ENCODE data around the gene FERMT2.
"Not testable (repeated sequence)": the region's sequence is repeated elsewhere in the genome, so short reads cannot be mapped to it uniquely, and the experiment has no call there.

The FERMT2 gene

DNA sequence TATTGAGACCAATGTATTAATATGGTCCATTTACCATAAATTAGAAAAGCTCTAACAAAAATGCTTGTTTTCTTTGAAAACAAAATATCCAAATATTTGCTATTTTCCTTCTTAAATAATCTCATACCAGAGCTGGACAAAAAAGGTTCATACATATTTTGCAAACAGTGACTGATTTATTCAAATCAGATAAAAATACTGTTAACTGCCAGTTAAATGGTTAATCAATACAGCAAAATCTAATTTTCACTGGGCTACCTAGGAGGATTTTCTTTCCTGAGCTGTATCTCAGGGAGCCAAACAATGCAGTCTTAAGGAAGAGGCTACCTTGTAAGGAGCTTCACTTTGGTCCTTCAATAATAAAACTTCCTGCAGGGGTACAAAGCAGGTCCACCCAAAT, 2.0 kb downstream of the FERMT2 start:
- no peak for DNase-seq
- in situ Hi-C loops (cut with MboI; ENCODE audit: low pct_unique_long_range_greater_than_20kb, low sequenced_read_pairs), result no loop called here

DNA sequence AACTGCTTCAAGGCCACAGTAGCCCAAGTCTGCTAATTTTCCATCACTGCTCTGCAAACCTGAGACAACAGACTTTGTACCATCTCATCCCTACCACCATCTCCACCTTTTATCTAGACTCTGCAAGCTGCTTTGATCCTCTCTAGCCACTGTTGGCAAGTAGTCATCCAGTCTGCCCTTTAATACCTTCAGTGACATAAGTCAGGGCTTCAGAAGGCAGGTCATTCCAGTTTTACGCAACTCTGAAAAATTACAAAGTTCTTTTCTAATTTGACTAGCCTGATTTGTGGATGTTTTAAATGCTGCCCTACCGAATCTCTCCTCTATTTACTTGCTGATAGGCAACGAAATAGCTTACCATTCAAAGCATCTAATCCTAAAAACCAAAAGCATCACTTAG, 2.8 kb downstream of the FERMT2 start:
- in situ Hi-C loops (cut with MboI; ENCODE audit: low pct_unique_long_range_greater_than_20kb, low sequenced_read_pairs), result no loop called here
- DNase-seq, result no peak

DNA sequence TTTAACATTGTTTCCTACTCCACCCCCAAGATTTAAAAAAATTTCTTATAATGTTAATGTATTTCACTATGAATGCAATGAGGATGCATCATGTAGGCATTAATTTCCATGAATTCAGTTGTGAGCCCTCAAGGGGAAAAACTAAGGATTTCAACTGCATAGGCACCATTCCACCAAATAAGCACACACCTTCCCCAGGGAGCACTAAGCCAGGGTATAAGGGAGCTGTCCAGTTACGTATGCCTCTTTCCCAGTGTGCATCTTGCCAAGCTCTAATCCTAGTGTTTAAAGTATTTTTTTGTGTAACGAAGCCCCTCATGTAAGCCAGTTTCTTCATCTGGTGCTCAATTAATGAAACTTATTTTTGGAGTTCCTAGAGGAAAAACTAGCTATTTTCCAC, 6.6 kb downstream of the FERMT2 start:
- no peak for DNase-seq
- in situ Hi-C loops (cut with MboI; ENCODE audit: low pct_unique_long_range_greater_than_20kb, low sequenced_read_pairs), result no loop called here

DNA sequence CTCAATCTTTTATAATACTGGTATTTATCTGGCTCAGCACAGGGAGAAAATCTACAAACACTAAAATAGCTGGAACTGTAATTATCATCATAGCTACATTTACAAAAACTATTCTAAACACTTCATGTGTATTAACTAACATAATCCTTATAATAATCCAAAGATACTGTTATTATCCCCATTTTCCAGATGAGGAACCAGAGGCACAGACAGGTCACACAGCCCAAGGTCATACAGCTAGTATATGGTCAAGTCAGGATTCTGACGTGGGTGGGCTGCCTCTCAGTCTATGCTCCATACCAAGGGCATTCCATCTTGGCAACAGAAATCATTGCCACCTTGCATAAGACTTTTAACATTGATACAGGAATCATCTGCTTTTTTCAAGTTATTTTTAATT, 11.4 kb downstream of the FERMT2 start:
- no peak for DNase-seq
- in situ Hi-C loops (cut with MboI; ENCODE audit: low pct_unique_long_range_greater_than_20kb, low sequenced_read_pairs), result no loop called here

DNA sequence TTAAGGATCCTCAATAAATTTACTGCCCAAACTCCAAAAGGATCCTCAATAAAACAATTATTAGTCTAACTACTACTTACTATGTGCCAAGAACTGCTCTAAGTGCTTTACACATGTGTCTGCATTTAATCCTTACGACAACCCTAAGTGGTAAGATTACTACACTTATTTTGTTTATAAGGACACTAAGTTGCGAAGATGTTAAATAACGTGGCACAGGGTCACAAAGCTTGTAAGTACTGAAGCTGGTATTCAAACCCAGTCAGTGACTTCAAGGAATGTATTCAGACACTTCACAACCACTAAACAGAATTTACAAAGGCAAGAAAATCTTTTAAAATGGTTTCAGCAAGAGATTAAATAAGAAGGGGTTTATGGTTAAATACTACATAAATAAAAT, 13.0 kb downstream of the FERMT2 start:
- DNase-seq, result no peak
- in situ Hi-C loops (cut with MboI; ENCODE audit: low pct_unique_long_range_greater_than_20kb, low sequenced_read_pairs), result no loop called here

DNA sequence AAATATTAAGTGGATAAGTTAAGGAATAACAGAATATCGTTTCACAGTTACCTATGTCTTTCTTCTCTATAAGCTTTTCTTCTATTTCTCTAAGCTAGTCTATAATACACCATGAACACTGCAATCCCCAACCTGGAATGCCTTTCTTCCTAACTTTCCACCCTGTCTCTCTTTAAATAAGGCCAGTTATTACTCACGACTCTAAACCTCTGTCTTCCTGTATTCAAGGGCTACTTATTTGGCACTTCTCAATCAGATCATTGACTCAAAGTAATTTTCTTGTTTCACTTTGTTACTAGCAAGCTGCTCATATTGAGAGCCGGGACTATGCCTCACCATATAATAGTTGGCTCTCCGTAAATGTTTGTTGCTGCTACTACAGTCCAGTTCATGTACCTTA, 13.5 kb downstream of the FERMT2 start:
- DNase-seq, result no peak
- in situ Hi-C loops (cut with MboI; ENCODE audit: low pct_unique_long_range_greater_than_20kb, low sequenced_read_pairs), result no loop called here

DNA sequence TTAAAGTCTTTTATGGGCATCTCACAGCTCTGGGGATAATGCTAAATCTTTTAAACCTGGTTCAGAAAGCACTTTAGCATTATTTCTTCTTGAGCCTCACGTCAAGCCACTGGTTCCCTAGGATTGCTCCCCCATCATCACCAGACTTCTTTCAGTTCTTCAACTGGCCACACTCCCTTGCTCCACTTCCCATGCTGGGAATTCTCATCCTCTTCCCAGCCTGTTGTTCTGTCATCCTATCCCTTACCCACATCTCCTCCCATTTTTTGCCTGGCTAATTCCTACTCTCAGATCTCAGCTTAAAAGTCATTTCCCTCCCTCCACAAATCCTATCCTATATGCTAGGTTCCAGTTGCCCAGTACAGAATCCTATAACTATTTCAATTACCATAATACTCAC, 14.4 kb downstream of the FERMT2 start:
- DNase-seq, result no peak
- in situ Hi-C loops (cut with MboI; ENCODE audit: low pct_unique_long_range_greater_than_20kb, low sequenced_read_pairs), result no loop called here

DNA sequence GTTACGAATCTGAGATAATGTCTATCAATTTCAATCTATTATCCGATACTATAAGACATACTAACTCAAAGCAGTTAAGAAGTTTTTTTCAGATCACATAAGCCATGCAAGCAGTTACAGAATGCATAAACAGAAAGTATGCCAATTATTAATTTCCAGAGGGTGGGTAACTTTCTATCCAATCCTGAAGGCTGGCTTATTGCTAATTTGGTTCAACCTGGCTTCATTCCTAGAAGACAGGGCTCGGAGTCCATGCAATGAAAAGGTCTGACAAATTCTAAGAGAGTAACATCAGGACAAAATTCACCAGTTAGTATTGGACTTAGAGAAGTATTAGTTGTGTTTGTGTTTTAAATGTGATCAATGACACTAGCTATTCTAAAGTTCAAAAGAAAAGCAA, 15.0 kb downstream of the FERMT2 start:
- DNase-seq, result no peak
- in situ Hi-C loops (cut with MboI; ENCODE audit: low pct_unique_long_range_greater_than_20kb, low sequenced_read_pairs), result no loop called here

DNA sequence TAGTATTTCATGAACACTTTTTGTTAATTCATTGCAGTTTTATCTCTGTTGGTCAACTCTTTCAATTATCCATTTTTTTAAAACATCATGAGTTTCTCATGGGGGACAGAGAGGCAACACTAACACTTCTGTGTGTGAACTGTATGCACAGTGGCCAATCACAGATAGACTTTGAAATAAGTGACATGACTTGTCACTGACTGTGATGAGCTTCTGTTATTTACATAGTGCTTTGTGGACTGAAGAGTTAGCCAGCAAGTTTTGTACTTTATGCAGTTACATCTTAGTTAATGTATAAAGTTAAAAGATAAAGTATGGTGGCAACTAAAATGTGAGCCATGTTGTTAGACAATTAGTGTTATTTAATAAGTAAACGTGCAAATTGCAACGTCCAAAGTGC, 16.1 kb downstream of the FERMT2 start:
- in situ Hi-C loops (cut with MboI; ENCODE audit: low pct_unique_long_range_greater_than_20kb, low sequenced_read_pairs), result no loop called here
- DNase-seq, result no peak

DNA sequence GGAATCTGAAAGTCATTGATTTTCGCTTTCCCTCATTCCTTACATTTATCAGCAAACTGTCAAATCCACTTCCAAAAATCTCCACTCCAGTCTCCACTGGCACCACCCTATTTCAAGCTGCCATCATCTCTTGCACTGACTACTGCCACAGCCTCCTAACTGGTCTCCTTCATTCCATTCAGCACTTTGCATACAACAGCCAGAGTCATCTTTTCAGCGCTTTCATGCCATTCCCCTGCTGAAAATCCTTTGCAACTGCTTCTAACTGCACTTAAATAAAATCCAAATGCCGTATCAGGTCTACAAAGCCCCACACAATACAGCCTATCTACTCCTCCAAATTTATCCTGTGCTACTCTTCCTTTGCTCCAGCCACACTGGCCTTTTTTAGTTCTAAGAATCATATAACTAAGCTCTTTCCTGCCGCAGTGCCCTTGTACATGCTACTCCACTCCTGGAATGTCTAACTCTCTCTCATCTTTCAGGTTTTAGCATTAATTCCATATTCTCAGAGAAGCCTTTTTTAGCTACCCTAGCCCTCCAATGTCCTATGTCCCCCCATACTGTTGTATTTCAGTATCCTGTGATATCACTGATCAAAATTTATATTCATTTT, 21.6 kb downstream of the FERMT2 start:
- DNase-seq, result no peak
- in situ Hi-C loops (cut with MboI; ENCODE audit: low pct_unique_long_range_greater_than_20kb, low sequenced_read_pairs), result no loop called here

DNA sequence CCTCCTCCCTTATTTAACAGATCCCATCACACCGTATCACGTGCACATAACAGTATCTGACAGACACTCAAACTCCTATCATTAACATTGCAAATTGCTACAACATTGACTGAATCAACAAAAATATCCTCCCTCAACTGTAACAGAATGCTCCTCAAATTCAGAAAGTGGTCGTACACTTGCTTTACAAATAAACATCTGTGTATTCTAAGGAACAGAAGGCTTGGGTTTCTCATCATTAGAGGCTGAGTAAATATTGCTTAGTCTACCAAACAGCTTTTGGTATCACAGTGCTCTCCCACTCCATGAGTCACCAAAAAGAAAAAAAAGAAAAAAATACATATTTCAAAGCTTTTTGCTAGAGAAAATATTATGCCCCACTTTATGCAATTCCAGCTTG, 23.9 kb downstream of the FERMT2 start:
- no peak for DNase-seq
- in situ Hi-C loops (cut with MboI; ENCODE audit: low pct_unique_long_range_greater_than_20kb, low sequenced_read_pairs), result no loop called here

DNA sequence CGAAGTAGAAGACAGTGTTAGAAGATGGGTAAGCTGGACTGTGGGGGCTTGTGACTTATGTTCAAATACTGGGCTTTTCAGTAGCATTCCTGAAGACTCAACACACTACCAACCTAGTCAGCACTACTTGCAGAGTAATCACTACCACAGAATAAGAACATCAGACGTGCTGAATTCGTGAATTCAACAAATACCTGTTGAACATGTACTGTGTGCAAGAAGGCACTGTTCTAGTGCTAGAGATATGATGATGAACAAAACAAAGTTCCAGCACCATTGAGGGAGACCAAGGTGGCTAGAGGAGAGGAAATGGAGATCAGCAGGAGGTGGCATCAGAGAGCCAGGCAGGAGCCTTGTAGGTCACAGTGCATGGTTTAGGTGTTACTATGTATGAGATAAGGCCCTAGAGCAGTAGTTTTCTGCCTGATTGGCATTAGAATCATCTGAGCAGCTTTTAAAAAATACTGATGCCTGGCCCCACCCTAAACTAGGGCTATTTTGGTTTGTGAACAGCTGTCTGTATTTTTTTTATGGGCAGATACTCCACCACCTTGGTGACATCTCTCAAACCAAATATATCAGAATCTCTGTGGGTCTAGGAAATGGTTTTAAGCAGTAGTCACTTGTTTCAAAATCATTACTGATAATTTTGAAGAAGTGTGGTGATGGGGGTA, 26.8 kb downstream of the FERMT2 start:
- in situ Hi-C loops (cut with MboI; ENCODE audit: low pct_unique_long_range_greater_than_20kb, low sequenced_read_pairs), result no loop called here
- DNase-seq, result no peak

DNA sequence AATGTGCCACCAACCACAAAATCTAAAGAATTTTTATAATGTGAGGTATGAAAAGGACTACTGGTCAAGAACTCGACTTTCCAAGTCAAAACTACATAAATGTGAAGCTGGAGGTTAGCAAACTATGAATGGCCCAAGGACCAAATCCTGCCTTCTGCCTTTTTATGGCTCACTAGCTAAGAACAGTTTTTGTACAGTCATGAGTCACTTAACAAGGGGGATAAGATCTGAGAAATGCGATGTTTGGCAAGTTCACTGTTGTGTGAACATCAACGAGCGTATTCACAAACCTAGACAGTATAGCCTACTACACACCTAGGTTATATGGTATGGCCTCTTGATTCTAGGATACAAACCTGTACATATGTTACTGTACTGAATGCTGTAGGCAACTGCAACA, 28.2 kb downstream of the FERMT2 start:
- in situ Hi-C loops (cut with MboI; ENCODE audit: low pct_unique_long_range_greater_than_20kb, low sequenced_read_pairs), result no loop called here
- DNase-seq, result no peak

DNA sequence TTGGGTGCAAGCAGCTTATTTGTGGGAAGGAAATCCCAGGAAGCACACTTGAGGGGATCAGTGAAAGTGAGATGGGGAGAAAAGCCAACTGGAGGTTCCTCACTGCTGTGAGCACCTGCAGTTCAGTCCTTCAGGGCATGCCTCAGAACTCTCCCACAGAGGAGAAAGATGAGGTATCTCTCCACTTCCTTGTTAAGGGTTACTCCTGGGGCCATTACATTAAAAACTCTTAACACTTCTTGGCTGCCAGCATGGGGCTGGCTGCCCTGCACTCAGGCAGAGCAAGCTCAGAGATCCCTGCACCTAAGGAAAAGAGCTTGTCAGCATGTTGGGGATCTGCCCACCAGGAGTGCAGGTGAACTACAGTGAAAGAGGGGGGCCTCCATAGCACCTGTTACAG, 28.8 kb downstream of the FERMT2 start:
- no peak for DNase-seq
- in situ Hi-C loops (cut with MboI; ENCODE audit: low pct_unique_long_range_greater_than_20kb, low sequenced_read_pairs), result no loop called here

DNA sequence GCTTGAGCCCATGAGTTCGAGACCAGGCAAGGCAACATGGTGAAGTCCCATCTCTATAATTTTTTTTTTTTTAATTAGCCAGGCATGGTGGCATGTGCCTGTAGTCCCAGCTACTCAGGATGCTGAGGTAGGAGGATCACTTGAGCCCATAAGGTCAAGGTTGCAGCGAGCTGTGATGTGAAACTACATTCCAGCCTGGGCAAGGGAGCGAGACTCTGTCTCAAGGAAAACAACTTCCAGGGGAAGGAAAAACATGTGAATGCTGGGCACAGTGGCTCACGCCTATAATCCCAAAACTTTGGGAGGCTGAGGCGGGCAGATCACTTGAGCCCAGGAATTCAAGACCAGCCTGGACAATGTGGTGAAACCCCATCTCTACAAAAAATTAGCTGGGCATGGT, 30.4 kb downstream of the FERMT2 start:
- in situ Hi-C loops (cut with MboI; ENCODE audit: low pct_unique_long_range_greater_than_20kb, low sequenced_read_pairs), result not testable (repeated sequence)

DNA sequence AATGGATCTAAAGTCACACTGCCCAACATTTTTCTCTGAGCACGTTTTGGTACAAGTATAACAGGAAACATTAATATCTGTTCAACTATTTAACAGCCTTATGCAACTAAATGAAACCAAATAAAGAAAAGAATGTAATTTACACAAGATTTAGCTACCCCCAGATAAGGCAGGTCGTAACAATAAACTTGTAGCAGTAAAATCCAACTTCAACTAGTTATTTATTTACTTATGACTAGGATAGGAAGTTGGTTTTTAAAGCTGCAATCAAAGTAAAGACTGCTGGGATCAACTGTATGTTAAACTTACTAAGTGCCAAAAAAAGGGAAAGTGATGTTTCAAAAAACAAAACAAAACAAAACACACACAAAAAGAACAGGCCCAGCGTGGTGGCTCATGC, 30.9 kb downstream of the FERMT2 start:
- in situ Hi-C loops (cut with MboI; ENCODE audit: low pct_unique_long_range_greater_than_20kb, low sequenced_read_pairs), result no loop called here
- no peak for DNase-seq

More for the DNA sequence above, 30.4 kb downstream of the FERMT2 start:
- not testable (repeated sequence) for DNase-seq

DNA sequence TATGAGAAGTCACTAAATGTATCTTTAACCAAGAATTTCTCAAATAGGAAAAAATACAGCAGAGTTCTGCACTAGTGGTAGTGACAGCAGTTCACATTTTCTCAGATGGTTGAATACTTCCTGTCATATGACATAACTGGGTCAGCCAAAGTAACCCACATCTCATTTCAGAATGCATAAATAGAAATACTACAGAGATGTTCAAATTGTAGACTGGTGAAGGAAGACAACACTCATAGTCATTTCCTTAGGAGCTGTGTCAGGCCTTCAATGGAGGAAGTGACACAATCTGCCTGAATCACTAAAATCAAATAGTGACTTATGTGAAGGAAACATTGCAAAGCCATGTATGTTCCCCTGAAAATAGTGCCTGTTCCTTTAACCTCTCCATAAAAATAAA, 32.4 kb downstream of the FERMT2 start:
- DNase-seq, result peak; percentile 72
- in situ Hi-C loops (cut with MboI; ENCODE audit: low pct_unique_long_range_greater_than_20kb, low sequenced_read_pairs), result no loop called here

DNA sequence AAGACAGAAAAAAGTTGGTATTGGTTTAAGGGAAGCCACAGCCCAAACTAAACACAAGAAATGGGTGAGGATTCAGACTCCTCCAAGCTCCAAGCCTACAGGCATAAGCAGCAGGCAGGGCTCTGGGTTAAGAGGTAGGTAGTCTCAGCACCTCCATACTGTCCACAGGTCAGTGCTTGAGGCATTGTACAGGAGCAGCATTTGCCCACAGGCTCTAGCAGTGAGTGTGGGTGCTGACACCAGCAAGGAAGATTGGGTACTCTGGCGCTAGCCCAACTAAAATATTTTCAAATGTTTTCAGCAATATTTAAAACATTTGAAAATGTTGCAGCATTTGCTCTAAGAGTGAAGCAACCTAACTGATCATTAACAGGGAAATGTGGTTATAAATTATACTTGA, 33.1 kb downstream of the FERMT2 start:
- no peak for DNase-seq
- in situ Hi-C loops (cut with MboI; ENCODE audit: low pct_unique_long_range_greater_than_20kb, low sequenced_read_pairs), result no loop called here

DNA sequence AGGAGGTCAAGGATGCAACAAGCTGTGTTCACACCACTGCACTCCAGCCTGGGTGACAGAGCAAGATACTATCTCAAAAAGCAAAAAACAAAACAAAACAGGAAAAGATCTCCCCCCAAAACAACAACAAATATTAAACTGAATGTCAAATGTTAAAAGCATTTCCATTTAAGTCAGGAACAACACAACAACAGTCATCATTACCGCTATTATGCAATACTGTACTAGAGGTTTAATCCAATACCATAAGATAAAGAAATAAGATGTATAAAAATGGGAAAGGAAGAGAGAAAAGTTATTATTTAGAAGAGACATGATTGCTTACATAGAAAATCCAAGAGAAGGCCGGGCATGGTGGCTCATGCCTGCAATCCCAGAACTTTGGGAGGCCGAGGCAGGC, 36.6 kb downstream of the FERMT2 start:
- in situ Hi-C loops (cut with MboI; ENCODE audit: low pct_unique_long_range_greater_than_20kb, low sequenced_read_pairs), result no loop called here
- no peak for DNase-seq

DNA sequence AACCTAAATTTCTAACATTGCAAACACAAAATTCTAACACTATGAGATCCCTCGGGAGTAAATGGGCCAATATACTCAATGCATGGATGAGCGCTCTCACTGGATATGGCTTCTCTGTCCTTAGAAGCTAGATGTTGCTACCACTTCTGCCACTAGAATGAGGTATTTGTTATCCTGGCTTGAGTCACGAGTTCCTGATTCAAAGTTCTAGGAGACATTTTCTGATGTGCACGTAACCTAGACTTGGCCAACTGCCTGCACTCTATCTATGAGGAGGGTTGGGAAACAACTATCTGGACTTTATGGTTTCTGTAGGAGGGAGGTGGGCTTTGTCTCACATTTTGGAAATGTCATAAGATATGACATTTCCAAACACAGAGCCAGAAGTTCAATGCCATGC, 37.6 kb downstream of the FERMT2 start:
- in situ Hi-C loops (cut with MboI; ENCODE audit: low pct_unique_long_range_greater_than_20kb, low sequenced_read_pairs), result no loop called here
- DNase-seq, result no peak

DNA sequence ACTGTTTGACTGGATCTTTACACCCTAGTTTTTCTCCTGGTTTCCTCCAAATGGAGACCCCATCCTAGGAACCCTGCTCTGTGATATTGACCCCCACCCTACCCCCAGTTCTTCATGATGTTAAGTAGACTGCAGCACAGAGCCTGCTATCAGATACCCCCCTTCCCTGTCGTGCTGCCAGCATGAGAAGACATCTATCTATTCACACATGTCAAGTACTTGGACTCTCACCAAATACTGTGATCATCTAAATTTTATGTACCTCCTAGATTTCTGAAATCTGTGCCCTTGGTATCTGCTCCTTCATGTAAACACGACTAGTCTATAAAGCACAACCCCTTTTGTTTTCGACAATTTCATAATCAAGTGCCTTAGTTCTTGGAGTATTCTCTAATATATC, 38.9 kb downstream of the FERMT2 start:
- in situ Hi-C loops (cut with MboI; ENCODE audit: low pct_unique_long_range_greater_than_20kb, low sequenced_read_pairs), result no loop called here
- DNase-seq, result no peak

All from KBM-7 (cell line).